Measurements from ENCODE around the gene GPR4. TPM values are rescaled to one million over a fixed set of nuclear protein-coding genes. Genes with fewer than 3 reads are reported as not detected.
"Not testable (repeated sequence)": the region's sequence is repeated elsewhere in the genome, so short reads cannot be mapped to it uniquely, and the experiment has no call there.

GPR4 gene
- total and polyA plus RNA-seq, 2 of the 4 experiments (the other 2 are of a cell fraction), result 0.02 TPM; not detected in 1

DNA sequence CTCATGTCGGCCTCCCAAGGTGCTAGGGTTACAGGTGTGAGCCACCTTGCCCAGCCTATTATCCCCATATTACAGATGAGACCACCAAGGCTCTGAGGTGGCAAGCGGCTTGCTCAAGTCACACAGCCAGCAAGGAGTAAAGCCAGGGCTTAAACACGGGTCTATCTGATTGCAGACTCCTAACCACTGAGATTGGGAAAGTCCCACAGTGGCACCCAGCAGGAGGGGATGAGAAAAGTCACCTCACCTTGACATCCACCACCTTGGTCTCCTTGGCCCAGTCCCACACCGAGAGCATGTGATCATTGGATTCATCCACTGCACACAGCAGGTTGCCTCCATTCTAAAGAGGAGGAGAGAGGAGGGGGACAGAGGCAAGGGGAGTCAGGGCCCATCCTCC, 27.7 kb upstream of the GPR4 start:
- no TSS peak for BruUV-seq (replicated peaks)
- 100% methylated on average over 1 of the region's 4 CpGs; no CpG with 5 or more reads in 1 of the 2 experiments for WGBS, 2 experiments (ENCODE audit: extremely low coverage in 2 of 2, insufficient read length in 1 of 2)
- DNase-seq, result no peak
- Histone ChIP-seq H3K36me3 (ENCODE audit: control insufficient read depth, insufficient read depth, low read length) (peaks cover 27% of the 10 kb centered on the region), H2AFZ (replicated peaks; ENCODE audit: low read length, poor library complexity) (peak overlapping the region; percentile 49), H3K9me1 (ENCODE audit: insufficient read depth, low read length) (peaks cover 16% of the 10 kb centered on the region), H3K79me1 (ENCODE audit: low read depth in 1 of 2, low read length in 2 of 2) (peaks cover 8 to 20% of the 10 kb centered on the region in 2 experiments; a peak in 3 of 4 replicates), H2BK5ac (ENCODE audit: low read depth, low read length, poor library complexity, severe bottlenecking) (peak overlapping the region; percentile 92), H4K91ac (ENCODE audit: insufficient read depth, low read depth, low read length) (peak overlapping the region; percentile 97), H4K5ac (ENCODE audit: low read depth, low read length) (no peak overlapping the region), H3K4me3 (ENCODE audit: insufficient read depth, low read depth, low read length) (no peak overlapping the region), H3K4me1 (ENCODE audit: control insufficient read depth, insufficient read depth, low read length) (peaks cover 14% of the 10 kb centered on the region), H3K27me3 (ENCODE audit: control insufficient read depth, insufficient read depth, low read length) (no peaks in the 10 kb centered on the region), H3K9ac (ENCODE audit: low read depth, low read length) (no peak overlapping the region), H3K56ac (ENCODE audit: extremely low read depth, insufficient read depth, low read length) (no peak overlapping the region), H3K27ac (ENCODE audit: insufficient read depth, low read length) (peak overlapping the region; percentile 60), H2AK9ac (replicated peaks; ENCODE audit: low read depth, low read length, poor library complexity) (peak overlapping the region; percentile 17), H3K4ac (ENCODE audit: low read depth, low read length) (peak overlapping the region; percentile 97), H2BK120ac (ENCODE audit: low read depth, low read length) (peak overlapping the region; percentile 86), H4K20me1 (ENCODE audit: insufficient read depth, low read length) (no peaks in the 10 kb centered on the region), H2AK5ac (ENCODE audit: low read depth, low read length) (peak overlapping the region; percentile 88), H3K18ac (ENCODE audit: low read depth, low read length) (peak overlapping the region; percentile 16; the same call in 1 of the 2 replicates), H3K23ac (ENCODE audit: low read depth, low read length) (peak overlapping the region; percentile 59), H2BK20ac (ENCODE audit: low read depth, low read length) (peak overlapping the region; percentile 94), H2BK15ac (ENCODE audit: low read depth, low read length) (peak overlapping the region; percentile 65; the same call in 2 of the 3 replicates), H3K9me3 (ENCODE audit: control insufficient read depth, insufficient read depth, low read length) (no peaks in the 10 kb centered on the region), H3K14ac (replicated peaks; ENCODE audit: low read depth, low read length) (peak overlapping the region; percentile 73), H3K4me2 (ENCODE audit: low read depth, low read length) (no peak overlapping the region), H4K8ac (ENCODE audit: low read depth in 2 of 2, low read length in 2 of 2) (peak overlapping the region; percentile 52 to 91)
- dilution Hi-C loops (cut with HindIII; ENCODE audit: low sequenced_read_pairs, unreplicated experiment), result no loop called here
- TF ChIP-seq SMC3 (IDR thresholded peaks at IDR 0.05; ENCODE audit: low read depth, low read length), result no peak
- intact Hi-C loops (cut with micrococcal nuclease), result no loop called here
- CTCF ChIA-PET, result no interaction called here
- no peak for ATAC-seq (ENCODE audit: low read depth)
- POLR2A ChIA-PET (ENCODE audit: unreplicated experiment), result interaction anchor here (0.7 kb wide), 1 partner anchor 63 kb away, joined by 6 read pairs; the partner anchor contains the start of gene QPCTL
- in situ Hi-C loops (cut with MboI; ENCODE audit: low sequenced_read_pairs), result no loop called here

DNA sequence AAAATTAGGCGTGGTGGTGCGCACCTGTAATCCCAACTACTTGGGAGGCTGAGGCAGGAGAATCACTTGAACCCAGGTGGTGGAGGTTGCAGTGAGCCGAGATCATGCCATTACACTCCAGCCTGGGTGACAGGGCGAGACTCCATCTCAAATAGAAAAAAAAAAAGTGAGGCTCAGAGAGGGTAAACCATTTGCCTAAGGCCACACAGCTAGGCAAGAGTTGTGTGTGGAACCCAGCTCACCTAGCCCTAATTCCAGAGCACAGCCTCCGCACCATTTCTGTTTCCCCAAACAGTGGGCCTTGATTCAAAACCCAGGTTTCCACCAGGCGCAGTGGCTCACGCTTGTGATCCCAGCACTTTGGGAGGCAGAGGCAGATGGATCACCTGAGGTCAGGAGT, 26.2 kb upstream of the GPR4 start:
- H3K18ac ChIP-seq (ENCODE audit: low read depth, low read length); H2AK5ac ChIP-seq (ENCODE audit: low read depth, low read length); H3K23ac ChIP-seq (ENCODE audit: low read depth, low read length); dilution Hi-C loops (cut with HindIII; ENCODE audit: low sequenced_read_pairs, unreplicated experiment); ATAC-seq (ENCODE audit: low read depth); H3K9ac ChIP-seq (ENCODE audit: low read depth, low read length); H3K9me3 ChIP-seq (ENCODE audit: control insufficient read depth, insufficient read depth, low read length); POLR2A ChIA-PET (ENCODE audit: unreplicated experiment); H2BK15ac ChIP-seq (ENCODE audit: low read depth, low read length); H3K4me3 ChIP-seq (ENCODE audit: insufficient read depth, low read depth, low read length); H4K91ac ChIP-seq (ENCODE audit: insufficient read depth, low read depth, low read length); H4K20me1 ChIP-seq (ENCODE audit: insufficient read depth, low read length); in situ Hi-C loops (cut with MboI; ENCODE audit: low sequenced_read_pairs); H2AFZ ChIP-seq (replicated peaks; ENCODE audit: low read length, poor library complexity); H2BK20ac ChIP-seq (ENCODE audit: low read depth, low read length); BruUV-seq (replicated peaks); H3K4me2 ChIP-seq (ENCODE audit: low read depth, low read length); H2BK120ac ChIP-seq (ENCODE audit: low read depth, low read length); DNase-seq; H3K27me3 ChIP-seq (ENCODE audit: control insufficient read depth, insufficient read depth, low read length); intact Hi-C loops (cut with micrococcal nuclease); H4K8ac ChIP-seq (ENCODE audit: low read depth in 2 of 2, low read length in 2 of 2); H3K27ac ChIP-seq (ENCODE audit: insufficient read depth, low read length); H3K56ac ChIP-seq (ENCODE audit: extremely low read depth, insufficient read depth, low read length); H2AK9ac ChIP-seq (replicated peaks; ENCODE audit: low read depth, low read length, poor library complexity); CTCF ChIA-PET; H3K4ac ChIP-seq (ENCODE audit: low read depth, low read length); H2BK5ac ChIP-seq (ENCODE audit: low read depth, low read length, poor library complexity, severe bottlenecking); H3K14ac ChIP-seq (replicated peaks; ENCODE audit: low read depth, low read length); H4K5ac ChIP-seq (ENCODE audit: low read depth, low read length): not testable (repeated sequence)
- Histone ChIP-seq H3K79me1 (ENCODE audit: low read depth in 1 of 2, low read length in 2 of 2) (peaks cover 8 to 20% of the 10 kb centered on the region in 2 experiments; a peak in 3 of 4 replicates), H3K4me1 (ENCODE audit: control insufficient read depth, insufficient read depth, low read length) (peaks cover 14% of the 10 kb centered on the region), H3K9me1 (ENCODE audit: insufficient read depth, low read length) (peaks cover 16% of the 10 kb centered on the region), H3K36me3 (ENCODE audit: control insufficient read depth, insufficient read depth, low read length) (peaks cover 30% of the 10 kb centered on the region)
- no CpG with 5 or more reads among the region's 7 CpGs for WGBS, 2 experiments (ENCODE audit: extremely low coverage in 2 of 2, insufficient read length in 1 of 2)
